Uterus (tissue), 4 donors: ENCODE measurements around the gene MSL3. TPM values are rescaled to one million over a fixed set of nuclear protein-coding genes. Genes with fewer than 3 reads are reported as not detected.

Experiments used
- DNase-seq, 2 donors: peaks; one replicate each; pipeline ENCODE4 v3.0.0-alpha.2; 2019 to 2020
- H3K27ac ChIP-seq, 2 donors: fragments of 200-600 bp; sonication (generic); 1 replicate in 1 of 2; 2 replicates in 1 of 2; pipeline ENCODE4 v1.5.1; 2016 to 2018
- H3K27me3 ChIP-seq, 2 donors: fragments of 200-600 bp; sonication (generic); one replicate each; pipeline ENCODE4 v1.5.1; 2018 to 2019; ENCODE audit warnings: control low read depth in 1 of 2
- H3K36me3 ChIP-seq, 2 donors: fragments of 200-600 bp; sonication (generic); one replicate each; pipeline ENCODE4 v1.5.1; 2019; ENCODE audit warnings: control low read depth in 1 of 2
- H3K4me1 ChIP-seq, 2 donors: fragments of 200-600 bp; sonication (generic); one replicate each; pipeline ENCODE4 v1.5.1; 2018 to 2019; ENCODE audit warnings: control low read depth in 1 of 2
- H3K4me3 ChIP-seq, 2 donors: fragments of 200-600 bp; sonication (generic); 1 replicate in 1 of 2; 2 replicates in 1 of 2; pipeline ENCODE4 v1.5.1; 2018 to 2019; ENCODE audit warnings: mild to moderate bottlenecking in 1 of 2
- H3K9me3 ChIP-seq, 2 donors: fragments of 200-600 bp; sonication (generic); one replicate each; pipeline ENCODE4 v1.5.1; 2019; ENCODE audit warnings: control low read depth in 1 of 2
- POLR2A ChIP-seq, 2 donors: fragments of 450-650 bp; IDR thresholded peaks; one replicate each; pipeline ENCODE4 v1.6.1; 2016; ENCODE audit warnings: antibody characterized with exemption in 2 of 2, mild to moderate bottlenecking in 1 of 2, moderate library complexity in 1 of 2
- intact Hi-C: fragments of 100-400 bp; cut with DNase I; formaldehyde crosslinking; loops from one replicate; pipeline ENCODE4 v1.15.1; 2023; ENCODE audit warnings: low total_unique reads
- total RNA-seq, 4 donors: library from RNA; depleted of rRNA in 3 of 4; stranded (reverse); fragments of >200 nt in 3 of 4; gene quantifications; one replicate each; pipeline versions ENCODE4 v1.1.0 to v1.2.4, GENCODE V29; 2014 to 2023
- TF ChIP-seq, protein P1 (sequence below), 4 experiments: fragments of 200-600 bp in 2 of 4; fragments of 450-650 bp in 2 of 4; sonication (generic) in 2 of 4; IDR thresholded peaks; one replicate each; pipeline ENCODE4 v1.5.1; 2016 to 2019; ENCODE audit warnings: antibody characterized with exemption in 4 of 4, mild to moderate bottlenecking in 2 of 4, moderate library complexity in 1 of 4
- donor health status: DM: yes; HTN: yes; CAD: no.

The MSL3 gene
- total RNA-seq, 4 donors from 2014 or later: 17.6 to 39.4 (median 30.1) TPM

- TF ChIP-seq POLR2A (IDR thresholded peaks at IDR 0.05): no peak
- TF ChIP-seq, protein P1, sequence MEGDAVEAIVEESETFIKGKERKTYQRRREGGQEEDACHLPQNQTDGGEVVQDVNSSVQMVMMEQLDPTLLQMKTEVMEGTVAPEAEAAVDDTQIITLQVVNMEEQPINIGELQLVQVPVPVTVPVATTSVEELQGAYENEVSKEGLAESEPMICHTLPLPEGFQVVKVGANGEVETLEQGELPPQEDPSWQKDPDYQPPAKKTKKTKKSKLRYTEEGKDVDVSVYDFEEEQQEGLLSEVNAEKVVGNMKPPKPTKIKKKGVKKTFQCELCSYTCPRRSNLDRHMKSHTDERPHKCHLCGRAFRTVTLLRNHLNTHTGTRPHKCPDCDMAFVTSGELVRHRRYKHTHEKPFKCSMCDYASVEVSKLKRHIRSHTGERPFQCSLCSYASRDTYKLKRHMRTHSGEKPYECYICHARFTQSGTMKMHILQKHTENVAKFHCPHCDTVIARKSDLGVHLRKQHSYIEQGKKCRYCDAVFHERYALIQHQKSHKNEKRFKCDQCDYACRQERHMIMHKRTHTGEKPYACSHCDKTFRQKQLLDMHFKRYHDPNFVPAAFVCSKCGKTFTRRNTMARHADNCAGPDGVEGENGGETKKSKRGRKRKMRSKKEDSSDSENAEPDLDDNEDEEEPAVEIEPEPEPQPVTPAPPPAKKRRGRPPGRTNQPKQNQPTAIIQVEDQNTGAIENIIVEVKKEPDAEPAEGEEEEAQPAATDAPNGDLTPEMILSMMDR (IDR thresholded peaks at IDR 0.05): no peak
- no peak overlapping the region for H3K4me3 ChIP-seq
- H3K36me3 ChIP-seq: no peaks in the 10 kb centered on the region
- no peak overlapping the region for H3K27ac ChIP-seq
- no peak for DNase-seq
- no peaks in the 10 kb centered on the region for H3K4me1 ChIP-seq
- H3K27me3 ChIP-seq: no peaks in the 10 kb centered on the region
- no peaks in the 10 kb centered on the region for H3K9me3 ChIP-seq
- intact Hi-C loops: no loop called here
Observed at GRCh38 chrX:11791090-11791489, 33.1 kb downstream of the MSL3 start.

- Histone ChIP-seq H3K36me3 (no peaks in the 10 kb centered on the region), H3K4me3 (no peak overlapping the region), H3K27me3 (no peaks in the 10 kb centered on the region), H3K27ac (no peak overlapping the region), H3K4me1 (no peaks in the 10 kb centered on the region), H3K9me3 (no peaks in the 10 kb centered on the region)
- no peak for TF ChIP-seq POLR2A (IDR thresholded peaks at IDR 0.05)
- TF ChIP-seq, protein P1 (IDR thresholded peaks at IDR 0.05): no peak
- DNase-seq: no peak
- intact Hi-C loops: no loop called here
Observed at GRCh38 chrX:11791537-11791936, 33.5 kb downstream of the MSL3 start.

DNA sequence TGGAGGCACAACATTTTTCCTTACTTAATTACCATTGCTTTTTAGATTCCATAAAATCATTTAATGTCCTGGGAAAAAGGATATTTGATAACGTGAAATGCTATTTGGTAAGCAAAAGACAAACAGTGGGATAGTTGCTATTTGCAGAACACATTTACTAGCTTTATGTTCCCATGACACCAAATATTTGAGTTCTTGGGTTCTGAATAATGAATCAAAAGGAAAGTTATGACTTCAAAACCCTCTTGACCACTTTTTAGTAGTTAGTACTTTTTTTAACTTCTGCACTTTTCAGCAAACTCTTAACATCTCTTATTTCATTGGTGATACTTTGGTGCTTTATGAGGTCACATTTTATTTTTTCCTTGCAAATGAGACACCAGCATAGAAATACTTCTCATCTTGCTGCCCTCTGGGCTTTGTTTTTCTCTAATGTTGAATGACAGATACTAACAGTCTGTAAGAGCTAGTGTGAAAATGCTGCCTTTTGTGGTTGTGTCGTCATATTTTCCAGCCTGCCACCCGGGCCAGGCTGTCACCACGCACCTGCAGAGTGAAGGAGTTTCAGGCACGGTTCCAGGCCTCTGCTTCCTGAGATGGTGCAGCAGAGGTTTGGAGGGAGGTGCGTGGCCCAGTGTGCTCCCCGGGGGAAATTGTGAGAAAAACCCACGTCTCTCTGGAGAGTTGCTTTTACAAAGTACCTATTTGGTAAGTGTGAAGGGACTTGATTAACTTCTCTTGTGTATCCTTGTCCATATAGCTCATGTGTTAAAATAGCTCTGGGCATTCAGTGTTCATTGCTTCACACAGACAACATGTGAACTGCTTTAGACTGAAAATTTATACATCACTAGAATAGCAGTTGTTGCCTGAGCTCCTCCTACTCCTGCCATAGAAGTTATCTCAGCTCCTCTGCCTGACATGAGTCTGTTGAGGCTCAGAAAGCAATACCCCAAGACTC is 34.7 kb downstream of the MSL3 start:
- Histone ChIP-seq H3K36me3 (no peaks in the 10 kb centered on the region), H3K27ac (no peak overlapping the region), H3K9me3 (no peaks in the 10 kb centered on the region), H3K4me3 (no peak overlapping the region), H3K27me3 (no peaks in the 10 kb centered on the region), H3K4me1 (no peaks in the 10 kb centered on the region)
- TF ChIP-seq, protein P1 (IDR thresholded peaks at IDR 0.05): no peak
- TF ChIP-seq POLR2A (IDR thresholded peaks at IDR 0.05): no peak
- intact Hi-C loops: no loop called here
- no peak for DNase-seq

DNA sequence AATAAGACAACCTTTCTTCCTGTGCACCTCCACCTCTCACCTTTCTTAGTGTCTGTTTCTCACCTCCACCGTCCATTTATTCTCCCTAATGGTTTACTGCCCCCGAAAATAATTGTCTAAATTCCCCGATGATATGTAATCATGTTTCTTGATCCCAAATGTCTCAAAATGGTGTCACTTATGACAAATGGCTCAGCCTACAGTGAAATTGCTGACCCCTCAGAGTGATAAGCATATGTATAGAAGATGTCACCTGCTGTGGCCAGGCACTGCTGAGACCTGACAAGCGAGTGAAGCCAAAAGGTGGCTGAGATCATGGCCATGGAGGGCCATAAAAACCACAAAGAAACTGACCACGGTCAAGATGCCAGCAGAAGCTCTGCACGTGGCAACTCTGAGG is 35.7 kb downstream of the MSL3 start:
- H3K9me3 ChIP-seq: no peaks in the 10 kb centered on the region
- no peak for DNase-seq
- TF ChIP-seq POLR2A (IDR thresholded peaks at IDR 0.05): no peak
- TF ChIP-seq, protein P1 (IDR thresholded peaks at IDR 0.05): no peak
- H3K4me3 ChIP-seq: no peak overlapping the region
- H3K4me1 ChIP-seq: no peaks in the 10 kb centered on the region
- H3K27me3 ChIP-seq: no peaks in the 10 kb centered on the region
- H3K36me3 ChIP-seq: no peaks in the 10 kb centered on the region
- intact Hi-C loops: no loop called here
- no peak overlapping the region for H3K27ac ChIP-seq

DNA sequence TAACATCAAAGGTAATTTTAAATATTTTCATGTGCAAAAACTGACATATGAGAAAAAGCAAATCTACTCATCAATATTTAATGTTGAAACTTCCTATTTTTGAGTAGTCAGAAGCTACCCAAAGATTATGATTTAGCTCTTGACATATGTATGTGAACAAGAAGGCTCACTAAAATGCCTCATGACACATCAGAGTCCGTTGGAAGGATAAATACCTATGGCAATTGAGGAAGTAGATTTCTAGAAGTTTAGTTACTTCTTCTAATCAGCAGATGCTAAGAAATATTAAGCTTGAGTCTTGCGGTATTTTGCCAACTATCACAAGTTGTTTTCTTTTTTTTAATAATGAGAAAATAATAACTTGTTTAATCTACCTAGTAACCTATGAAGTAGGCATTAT is 55.3 kb downstream of the MSL3 start:
- DNase-seq: no peak
- no peaks in the 10 kb centered on the region for H3K9me3 ChIP-seq
- no peaks in the 10 kb centered on the region for H3K36me3 ChIP-seq
- H3K4me3 ChIP-seq: no peak overlapping the region
- H3K27ac ChIP-seq: no peak overlapping the region
- TF ChIP-seq, protein P1 (IDR thresholded peaks at IDR 0.05): no peak
- TF ChIP-seq POLR2A (IDR thresholded peaks at IDR 0.05): no peak
- no peaks in the 10 kb centered on the region for H3K4me1 ChIP-seq
- no peaks in the 10 kb centered on the region for H3K27me3 ChIP-seq
- intact Hi-C loops: no loop called here
